Glomerular visceral epithelial cell (primary cell): ENCODE data around the gene COMMD8.
"Not testable (repeated sequence)": the region's sequence is repeated elsewhere in the genome, so short reads cannot be mapped to it uniquely, and the experiment has no call there.

ENCODE experiments used
- DNase-seq: peaks from one replicate; pipeline ENCODE4 v3.0.0-alpha.2; 2016; ENCODE audit errors: extremely low spot score

The COMMD8 gene

GRCh38 chr4:47463235-47463956 lies at the start of gene COMMD8:
COMMD8 (minus strand) TSS chr4:47463702; CDS start chr4:47463651, 51 bp downstream.
- peak; percentile 96 for DNase-seq

DNA sequence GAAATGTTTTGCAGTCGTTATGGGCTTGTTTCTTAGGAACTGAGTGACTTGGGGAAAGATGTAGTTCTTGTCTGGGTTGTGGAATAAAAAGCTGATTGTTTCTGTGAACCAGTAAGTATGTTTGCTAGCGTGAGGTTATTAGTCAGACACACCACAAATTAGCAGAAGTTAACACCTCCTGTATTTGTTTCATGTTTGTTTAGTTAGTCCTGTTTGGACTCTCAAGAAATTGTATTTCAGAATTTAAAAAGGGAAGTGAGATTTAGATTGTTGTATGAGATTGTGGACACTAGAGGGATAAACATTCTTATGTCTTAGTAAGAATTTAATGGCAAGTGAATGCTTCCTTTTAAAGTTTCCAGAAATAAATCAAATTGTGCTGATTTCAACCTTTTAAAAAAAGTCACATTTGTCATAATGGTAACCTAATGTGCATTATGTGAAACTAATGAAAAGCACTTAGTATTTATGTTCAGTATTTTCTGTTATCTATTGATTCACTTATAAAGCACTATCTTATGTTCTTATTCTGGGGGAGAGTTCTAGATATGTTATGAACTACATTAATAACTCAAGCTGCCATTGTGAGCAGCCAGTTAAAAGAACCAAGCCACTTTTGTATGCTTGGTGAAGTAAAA lies 47.1 kb upstream of the COMMD8 start:
- no peak for DNase-seq

- no peak for DNase-seq
These were observed 42.2 kb upstream of the COMMD8 start for GRCh38 chr4:47505666-47506065.

DNA sequence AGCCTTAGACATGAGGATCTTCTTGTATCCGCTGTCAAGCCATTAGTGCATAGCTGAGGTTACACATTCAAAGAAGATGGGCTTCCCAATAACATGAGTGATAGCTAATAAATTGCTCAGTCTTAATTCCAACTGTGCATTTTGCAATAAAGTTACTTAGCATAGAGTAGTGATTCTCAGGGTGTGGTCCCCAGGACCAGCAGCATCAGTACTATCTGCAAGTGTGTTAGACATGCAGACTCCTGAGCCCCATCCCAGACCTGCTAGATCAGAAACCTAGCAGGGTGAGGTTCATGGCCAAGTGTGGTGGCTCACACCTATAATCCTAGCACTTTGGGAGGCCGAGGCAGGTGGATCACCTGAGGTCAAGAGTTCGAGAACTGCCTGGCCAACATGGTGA lies 41.6 kb upstream of the COMMD8 start:
- no peak for DNase-seq

- DNase-seq = no peak
These were observed 37.3 kb upstream of the COMMD8 start for GRCh38 chr4:47500776-47501175.

DNA sequence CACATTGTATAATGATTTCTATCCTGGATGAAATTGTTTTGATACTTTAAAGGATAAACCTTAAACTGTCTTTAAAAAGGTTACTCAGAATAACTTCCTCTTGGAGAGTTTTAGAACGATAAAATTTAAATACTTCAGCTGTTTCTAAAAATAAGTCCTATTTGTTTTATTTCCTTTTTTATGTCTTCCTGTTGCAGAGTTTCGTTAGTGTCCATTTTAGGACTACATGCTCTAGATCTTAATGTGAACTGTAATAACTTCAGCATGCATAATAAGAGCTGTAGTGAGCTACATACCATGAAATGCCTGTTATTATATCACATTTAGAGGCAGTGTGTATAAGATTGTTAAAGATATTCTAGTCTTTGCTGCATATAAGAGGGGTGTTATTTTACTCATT lies 36.2 kb upstream of the COMMD8 start:
- no peak for DNase-seq

DNA sequence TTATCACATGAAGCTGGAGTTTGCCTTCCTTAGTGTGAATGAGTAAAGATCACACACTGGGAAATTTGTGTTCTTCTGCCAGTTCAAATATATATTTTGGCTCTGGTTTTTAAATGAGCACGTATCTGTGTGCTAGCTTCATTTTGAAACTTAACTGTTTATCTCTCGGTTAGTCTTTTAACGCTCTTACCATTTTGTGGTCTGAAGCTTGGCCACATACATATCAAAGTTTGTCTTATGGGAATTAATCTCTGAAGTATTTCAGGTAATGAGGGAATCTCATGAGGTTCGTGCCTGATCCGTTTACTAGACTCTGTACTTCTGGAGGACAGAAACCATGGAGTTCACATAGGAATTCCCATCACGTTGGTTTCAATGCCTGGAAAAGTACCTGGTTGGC lies 35.4 kb upstream of the COMMD8 start:
- DNase-seq = no peak

GRCh38 chr4:47494124-47494430 lies 30.6 kb upstream of the COMMD8 start:
- DNase-seq = no peak

DNA sequence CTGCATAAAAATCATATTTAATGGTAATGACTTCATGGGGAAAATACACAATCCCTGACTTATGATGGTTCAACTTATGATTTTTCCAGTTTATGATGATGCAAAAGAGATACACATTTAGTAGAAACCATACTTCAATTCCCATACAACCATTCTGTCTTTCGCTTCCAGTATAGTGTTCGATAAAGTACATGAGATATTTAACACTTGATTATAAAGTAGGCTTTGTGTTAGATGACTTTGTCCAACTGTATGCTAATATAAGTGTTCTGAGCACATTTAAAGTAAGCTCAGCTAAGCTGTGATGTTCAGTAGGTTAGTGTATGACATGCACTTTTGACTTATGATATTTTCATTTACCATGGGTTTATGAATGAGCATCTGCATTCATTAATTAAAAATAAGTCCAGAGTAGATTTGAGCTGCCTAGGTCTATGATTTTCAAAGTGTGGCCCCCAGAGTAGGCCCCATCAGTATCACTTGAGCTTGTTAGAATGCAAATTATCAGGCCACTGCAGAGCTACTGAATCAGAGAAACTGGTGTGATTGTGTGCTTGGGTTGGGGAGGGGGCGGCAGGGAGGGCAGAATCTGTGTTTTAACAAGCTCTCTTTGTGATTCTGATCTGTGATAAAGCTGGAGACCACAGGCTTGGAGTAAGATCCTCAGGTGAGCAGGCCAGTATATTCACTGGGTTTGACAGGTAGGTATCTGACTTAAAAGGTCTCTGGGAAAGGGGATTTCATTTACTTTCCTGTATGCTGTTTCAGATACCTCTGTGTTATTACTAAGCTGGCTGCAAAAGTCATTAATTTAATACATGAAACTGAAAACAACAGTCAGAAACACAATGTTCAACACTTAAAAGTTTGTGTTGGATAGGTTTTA lies 30.0 kb upstream of the COMMD8 start:
- DNase-seq = no peak

DNA sequence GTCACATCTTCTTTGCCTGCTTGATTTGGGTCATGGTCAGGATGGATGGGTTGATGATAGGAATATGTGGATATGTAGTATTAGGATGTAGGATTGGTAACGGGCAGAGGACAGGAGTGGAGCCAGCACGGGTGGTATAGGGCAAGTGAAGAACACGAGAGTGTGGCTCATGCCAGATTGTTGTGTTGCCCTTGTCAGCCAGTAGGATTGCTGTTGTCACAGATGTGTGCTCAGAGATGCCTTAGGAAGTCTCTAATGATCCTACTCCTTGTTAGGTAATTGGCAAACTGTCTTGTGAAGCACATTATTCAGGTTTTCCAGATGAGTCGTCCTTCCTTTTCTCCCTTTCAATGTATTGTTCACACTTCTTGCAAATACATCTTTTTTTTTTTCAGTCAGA lies 27.0 kb upstream of the COMMD8 start:
- DNase-seq = no peak

GRCh38 chr4:47488706-47489105 lies 25.2 kb upstream of the COMMD8 start:
- no peak for DNase-seq

GRCh38 chr4:47486727-47487126 lies 23.2 kb upstream of the COMMD8 start:
- not testable (repeated sequence) for DNase-seq

- DNase-seq = no peak
These were observed 22.8 kb upstream of the COMMD8 start for GRCh38 chr4:47486231-47486673.

GRCh38 chr4:47485768-47486167 lies 22.3 kb upstream of the COMMD8 start:
- DNase-seq = no peak

DNA sequence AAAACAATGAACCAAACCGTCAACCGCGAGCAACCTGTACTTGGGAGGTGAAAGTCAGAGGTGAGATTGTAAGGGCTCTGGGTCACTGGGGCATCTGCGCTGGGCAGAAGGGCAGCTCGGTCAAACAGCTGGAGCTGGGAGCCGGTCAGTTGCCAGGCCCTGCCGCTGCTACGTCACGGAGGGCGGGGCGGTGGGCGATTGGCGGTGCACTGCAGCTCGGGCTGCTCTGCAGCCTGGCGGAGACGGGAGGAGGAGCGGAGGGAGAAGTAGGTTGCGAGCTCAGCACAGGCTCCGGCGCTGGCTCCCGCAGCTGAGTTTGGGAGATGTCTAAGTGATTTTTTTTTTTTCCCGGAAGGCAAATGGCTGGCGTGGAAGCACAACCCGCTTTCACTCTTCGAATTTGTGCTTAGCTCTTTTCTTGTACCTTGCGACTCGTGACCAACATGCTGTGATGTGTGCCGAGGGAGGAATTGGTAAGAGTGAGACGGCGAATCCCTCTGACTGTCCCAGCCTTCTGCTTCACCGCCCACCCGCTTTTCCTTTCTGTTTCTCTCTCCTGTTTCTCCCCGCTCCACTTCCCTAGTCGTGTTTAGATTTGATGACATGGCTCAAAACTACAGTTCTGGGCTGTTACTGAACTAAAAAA lies 21.7 kb upstream of the COMMD8 start, which contains the start of gene ATP10D:
ATP10D (plus strand) TSS at position 229 of the 646 bp plus-strand sequence. CDS start 27,266 bp downstream, outside the sequence.
- DNase-seq = peak; percentile 93

DNA sequence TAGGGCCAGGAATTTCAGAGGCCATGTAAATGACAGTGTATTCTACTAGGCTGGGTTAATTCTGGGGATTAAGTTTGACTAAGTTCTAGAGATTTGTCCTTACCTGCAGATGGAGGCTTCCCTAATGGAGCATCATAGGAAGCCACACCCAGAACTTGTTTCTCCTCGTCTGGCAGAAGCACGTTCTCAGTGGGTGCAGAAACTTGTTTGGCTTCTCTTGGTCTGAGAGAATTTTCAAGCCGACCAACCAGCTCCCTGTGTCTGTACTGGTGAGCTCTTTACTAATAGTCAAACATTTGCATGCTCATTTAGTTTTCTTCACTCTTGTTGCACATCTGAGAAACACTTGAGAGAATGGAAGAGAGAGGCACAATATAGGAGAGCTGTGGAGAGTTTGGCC lies 20.7 kb upstream of the COMMD8 start:
- DNase-seq = no peak

DNA sequence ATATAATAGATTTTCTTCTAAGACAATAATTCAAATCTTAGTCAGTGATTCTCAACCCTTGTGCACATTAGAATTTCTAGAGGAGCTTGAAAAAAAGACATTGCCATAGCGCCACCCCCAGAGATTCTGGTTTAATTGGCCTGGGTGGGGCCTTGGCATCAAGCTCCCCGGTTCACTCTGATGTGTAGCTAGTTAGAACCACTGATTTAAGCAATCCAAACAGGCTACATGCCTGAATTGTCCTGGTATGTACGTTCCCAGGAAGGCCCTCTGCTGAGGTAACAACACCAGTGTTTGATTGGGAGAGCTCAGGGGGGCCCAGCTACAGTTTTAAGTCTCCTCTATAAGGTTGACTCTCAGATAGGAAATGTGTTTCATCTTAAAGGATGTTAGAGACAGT lies 20.2 kb upstream of the COMMD8 start:
- peak; percentile 48 for DNase-seq

- peak; percentile 10 for DNase-seq
These were observed 18.8 kb upstream of the COMMD8 start for GRCh38 chr4:47482326-47482725.

GRCh38 chr4:47478804-47479203 lies 15.3 kb upstream of the COMMD8 start:
- DNase-seq = no peak

DNA sequence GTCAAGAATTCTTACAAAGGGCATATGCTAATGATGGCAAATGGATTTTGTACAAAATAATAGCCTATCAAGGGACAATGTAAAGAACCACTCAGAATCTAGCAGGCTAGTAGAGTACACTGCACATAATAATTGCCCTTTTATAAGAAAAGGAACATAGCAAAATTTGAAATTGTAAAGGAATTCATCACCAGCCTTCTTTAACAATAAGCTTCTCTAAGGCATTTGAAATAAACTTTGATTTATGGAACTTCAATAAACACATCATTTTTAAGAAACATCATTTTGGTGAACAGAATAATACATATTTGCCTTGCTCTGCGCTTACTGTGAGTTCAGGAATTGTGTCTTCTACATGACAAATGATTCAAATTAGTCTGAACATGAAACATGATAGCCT lies 11.9 kb upstream of the COMMD8 start:
- DNase-seq = no peak

DNA sequence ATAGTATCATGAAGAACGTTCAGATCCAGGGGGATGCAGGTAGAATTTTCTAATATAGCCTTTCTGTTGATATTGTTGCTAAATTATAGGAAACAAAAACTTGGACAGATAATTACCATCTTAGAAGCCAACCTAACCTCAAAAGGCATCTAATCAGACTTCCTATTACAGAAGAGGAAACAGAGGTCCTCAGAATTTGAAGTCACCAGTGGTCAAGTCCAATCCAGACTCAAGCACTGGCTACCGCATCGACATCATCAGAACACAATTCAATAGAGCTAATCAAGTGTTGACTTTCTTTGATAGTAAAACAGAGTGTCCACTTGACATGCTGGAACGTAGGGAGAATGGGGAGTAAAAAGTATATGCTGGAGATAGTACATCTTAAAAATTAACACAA lies 11.3 kb upstream of the COMMD8 start:
- DNase-seq = no peak

DNA sequence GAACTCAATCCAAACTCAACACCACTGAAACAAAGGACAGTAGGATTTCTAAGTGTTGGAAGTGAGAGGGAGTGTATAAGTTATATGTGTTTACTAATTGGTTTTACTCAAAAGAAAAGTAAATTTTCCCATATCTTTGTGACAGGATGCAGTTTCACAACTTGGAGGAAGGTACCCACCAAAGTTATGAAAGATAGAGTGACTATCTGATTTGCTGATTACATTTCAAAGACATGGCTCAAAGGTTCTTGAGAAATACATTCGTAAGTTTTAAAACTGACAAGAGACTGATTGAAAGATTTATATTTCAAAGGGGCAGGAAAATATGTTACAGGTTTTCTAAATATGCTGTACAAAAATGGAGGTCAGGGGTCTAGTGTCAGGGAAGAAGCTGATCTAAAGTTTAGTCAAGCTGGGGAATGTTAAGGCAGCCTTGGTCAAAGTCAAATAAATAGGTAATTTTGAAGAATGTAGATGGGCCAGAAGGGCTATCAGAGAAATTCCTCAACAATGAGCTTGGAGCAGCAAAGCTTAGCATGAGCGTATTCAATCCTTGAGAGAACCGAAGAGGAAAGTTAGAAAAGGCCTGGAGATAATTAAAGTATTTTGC lies 9.7 kb upstream of the COMMD8 start:
- DNase-seq = no peak
